ENCODE measurements around the gene DSG3.
"Not testable (repeated sequence)": the region's sequence is repeated elsewhere in the genome, so short reads cannot be mapped to it uniquely, and the experiment has no call there.

Gene DSG3

DNA sequence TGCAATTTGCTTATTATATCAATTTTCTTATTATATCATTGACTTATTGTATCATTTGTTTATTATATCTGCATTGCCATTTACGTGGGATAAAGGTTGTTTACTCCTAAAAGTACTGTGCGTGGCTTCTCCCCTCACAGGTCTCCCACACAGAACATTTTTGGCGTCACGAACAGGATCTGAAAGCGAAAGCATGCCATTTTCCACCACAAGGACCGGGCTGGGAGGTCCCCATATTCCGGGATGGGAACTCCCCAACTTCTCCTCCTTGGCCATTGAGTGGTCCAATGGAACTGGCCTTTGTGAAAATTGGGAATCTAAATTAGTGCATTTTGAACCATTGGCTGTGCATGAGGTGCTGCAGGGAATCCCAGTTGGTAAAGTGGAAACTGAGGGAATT is 45.6 kb downstream of the DSG3 start:
- DNase-seq = peak in 2 of 3 donors; percentile 11 to 22

DNA sequence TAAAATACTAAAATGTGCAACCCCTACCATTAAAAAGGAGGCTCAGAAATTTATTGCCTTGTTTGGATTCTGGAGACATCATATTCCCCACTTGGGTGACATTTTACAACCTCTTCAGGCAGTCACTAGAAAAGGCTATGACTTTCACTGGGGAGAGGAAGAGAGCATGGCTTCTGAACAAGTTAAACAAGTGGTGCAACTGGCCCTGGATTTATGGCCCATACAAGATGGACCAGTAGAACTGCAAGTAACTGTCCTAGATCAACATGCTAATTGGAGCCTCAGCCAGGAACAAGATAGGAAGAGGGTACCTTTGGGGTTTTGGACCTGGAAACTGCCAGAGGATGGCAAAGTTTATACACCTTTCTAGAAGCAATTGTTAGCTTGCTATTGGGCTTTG is 46.4 kb downstream of the DSG3 start:
- no peak for DNase-seq

DNA sequence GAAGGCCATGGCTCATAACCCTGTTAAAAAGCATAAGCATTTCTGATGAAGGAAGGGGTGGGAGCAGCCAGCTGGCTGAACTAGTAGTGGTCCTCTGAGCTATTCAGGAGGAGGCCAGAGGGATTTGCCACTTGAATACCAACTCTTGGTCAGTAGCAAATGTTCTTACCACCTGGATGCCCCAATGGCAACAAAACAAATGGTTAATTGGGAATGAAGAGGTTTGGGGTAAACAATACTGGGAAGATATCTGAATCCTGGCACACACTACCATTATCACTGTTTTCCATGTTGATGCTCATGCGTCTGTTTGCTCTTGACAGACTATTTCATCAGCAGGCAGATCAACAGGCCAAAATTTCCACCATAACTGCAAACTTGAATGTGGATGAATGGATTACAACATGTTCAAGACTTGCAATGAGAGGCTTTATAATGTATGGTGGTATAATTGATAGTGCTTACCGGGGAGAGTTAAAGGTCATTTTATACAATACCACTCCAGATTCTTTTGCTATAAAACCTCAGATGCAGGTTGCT is 47.2 kb downstream of the DSG3 start:
- not testable (repeated sequence) for DNase-seq

DNA sequence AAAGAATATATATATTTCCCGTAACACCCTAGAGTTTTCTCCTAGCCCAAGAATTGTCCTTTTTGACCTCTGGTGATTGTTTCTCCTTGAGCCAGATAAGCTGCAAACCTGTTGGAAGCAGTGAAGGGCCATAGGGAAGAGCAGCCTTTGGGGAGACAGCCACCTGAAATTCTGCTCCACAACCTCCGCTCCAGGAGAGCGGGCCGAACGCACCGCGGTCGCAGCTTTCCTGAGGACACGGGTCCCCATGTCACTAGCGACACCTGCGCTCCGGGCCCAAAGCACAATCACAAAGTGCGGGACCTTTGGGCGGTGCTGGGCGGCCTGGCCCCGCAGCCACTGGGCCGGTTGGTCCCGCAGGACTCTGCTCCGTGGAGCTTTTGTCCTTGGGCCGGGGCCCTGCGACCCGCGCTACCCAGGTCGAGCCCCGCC is 49.9 kb downstream of the DSG3 start:
- no peak for DNase-seq

DNA sequence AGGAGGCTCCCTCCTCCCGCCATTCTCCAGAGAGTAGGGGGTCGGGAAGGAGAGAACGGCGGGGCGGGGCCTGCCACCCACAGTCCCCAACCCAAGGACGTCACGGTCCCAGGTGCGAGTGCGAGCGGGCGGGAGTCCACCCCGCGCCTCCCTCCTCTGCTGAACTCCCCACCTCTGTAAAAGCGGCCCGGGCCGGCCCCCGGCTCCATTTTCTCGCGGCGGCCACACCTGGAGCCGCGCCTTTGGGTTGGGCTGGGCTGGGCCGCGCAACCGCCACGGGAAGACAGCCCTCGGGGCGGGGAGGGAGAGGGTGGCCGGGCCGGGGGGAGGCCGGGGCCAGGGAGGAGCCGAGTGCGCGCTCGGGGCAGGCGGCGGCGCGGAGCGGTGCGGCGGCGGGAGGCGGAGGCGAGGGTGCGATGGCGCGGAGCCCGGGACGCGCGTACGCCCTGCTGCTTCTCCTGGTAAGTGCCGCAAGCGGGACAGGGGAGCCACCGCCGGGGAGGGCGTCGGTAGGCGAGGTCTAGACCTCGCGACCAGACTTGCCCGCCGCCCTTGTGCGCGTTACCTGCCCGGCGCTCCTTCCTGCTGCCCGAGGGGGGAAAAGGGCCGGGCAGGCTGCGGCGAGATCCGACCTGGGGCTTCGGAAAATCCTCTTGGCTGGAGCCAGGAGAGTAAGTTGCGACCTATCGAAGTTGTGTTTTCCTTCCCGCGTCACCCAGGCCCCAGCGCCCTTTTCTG is 50.5 kb downstream of the DSG3 start, which contains the start of gene DSG2:
TSS of gene DSG2 (plus strand) at position 342 of the 738 bp plus-strand sequence. CDS start at position 417, 75 bp downstream.
- DNase-seq = peak in 2 of 3 donors; percentile 25 to 43

DNA sequence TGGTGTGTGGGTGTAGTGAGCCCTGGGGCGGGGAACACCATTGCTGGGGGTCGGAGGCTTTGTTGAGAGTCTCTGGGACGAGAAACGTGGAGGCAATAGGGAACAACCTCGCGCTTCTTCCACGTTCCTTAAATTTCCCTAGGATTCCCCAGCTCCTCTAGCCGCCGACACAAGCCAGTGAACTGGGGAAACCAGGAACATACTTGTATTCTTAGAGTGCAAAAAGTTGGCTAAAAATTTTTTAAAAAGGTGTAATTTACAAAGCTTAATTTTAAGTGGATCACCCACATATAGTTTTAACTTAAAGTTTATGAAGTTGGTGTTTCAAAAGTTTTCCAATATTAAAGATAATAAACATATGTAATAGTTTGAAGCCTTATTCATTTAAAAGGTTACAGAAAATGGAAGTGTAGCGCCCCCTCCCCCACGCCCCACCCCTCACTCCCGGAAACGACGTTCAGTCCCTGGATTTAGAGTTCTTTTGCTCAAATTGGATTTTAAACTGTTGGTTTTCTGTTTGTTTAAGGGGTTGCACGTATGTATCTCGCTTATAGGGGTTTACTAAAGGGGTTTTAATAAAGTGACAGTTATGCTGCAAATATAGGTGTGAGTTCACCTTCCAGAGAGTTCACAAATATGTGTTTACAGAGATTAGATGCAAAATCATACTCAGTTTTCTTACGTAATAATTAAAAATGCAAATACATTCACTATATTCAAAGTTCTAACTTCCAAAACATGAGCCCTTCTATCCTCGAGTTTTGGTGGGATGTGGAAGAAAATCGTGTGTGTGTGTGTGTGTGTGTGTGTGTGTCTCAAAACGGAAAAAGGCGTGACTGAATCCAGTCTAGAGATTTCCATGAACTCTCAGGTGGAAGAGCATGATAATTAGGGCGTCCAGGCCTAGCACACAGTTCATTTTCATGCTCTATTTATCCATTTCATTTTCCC is 51.3 kb downstream of the DSG3 start:
- peak; percentile 27 to 53 (median 35) for DNase-seq

DNA sequence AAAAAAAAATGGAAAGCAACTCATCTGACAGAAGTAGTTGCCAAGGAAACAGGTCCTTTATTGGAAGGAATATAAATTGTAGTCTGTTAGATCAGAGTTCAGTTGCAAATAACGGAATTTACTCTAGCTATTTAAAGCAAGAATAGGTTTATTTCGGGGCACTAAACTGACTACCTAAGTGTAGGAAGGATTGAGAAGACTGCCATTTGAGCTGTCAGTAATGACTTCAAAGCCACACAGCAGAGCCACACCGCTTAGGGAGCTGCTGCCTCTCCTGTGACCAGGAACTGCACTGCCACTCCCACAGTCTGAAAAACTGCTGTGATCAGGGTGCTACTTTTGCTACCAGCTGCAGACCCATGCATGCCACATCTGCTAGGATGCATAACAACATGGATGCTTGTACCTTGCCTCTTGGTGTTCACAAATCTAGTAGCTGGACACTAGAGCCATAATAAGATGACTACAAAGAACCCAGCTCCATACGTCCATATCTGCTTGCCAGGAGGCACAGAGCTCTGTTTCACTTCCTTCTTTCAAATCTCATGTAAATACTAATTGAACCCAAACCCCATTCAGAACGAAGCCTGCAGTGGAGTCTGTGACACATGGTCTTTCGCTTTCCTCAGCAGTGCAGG is 52.6 kb downstream of the DSG3 start:
- peak in 2 of 3 donors; percentile 21 to 24 for DNase-seq

DNA sequence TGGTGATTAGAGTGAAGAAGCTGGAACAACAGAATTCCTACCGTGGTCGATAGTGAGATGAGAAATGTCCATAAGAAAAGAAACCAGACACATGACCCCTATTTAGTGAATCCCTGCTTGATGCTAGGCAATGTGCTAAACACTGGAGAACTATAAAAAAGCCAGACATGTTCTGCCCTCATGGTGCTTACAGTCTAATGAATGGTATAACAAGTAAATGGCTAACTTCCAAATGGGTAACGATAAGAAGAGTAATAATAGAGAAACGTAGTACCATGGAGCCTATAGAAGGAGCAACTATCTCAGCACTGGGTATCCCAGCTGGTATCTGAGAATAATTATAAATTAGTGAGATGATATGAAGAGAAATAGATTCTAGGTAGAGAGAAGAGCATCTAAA is 55.5 kb downstream of the DSG3 start:
- DNase-seq = no peak

DNA sequence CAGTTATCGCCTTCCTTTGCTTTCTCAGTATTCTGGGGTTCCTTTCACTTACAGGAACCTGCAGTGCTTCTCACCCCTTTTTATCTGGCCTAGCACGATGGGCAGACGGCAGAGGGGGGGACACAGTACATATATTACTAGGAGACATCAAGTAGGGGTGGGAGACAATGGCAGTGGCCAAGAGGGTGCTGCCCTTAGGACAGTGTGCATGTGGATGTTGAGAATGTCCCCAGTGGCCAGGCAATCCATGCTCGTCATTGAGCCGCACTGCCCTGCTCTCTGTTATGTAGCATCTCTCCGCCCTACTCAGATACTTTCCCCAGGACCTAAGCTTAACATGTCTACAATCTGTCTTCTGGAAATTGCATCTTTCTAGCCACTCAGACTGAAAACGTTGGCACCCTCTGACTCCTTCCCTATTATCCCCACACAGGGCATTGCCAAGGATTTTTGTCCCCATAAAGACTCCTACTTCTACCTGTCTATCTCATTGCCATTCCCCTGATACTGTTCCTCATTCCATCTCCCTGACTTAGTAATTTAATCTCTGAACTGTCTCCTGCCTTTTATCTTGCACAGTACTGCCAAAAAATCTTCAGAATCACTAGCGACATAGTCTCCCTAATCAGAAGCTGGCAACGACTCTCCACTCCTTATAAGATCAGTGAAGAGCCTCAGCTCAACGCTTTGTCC is 57.1 kb downstream of the DSG3 start:
- no peak for DNase-seq

DNA sequence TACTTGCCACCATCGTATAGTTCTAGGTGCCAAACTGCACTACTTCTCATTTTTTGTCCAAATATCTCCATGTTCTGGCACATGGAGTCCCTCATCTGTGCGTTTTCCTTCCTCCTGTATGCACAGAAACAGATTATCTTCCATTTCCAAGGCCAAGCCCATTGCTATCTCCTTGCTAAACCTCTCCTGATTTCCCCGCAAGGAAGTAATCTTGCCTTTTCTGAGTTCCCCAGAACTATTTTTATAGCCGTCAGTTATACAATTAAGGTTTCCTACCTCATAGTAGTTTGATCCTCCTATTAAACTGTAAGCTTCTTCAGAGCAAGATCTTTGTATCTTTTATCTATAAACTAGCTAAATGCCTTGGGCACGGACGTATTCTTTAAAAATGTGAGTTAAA is 57.6 kb downstream of the DSG3 start:
- DNase-seq = no peak

DNA sequence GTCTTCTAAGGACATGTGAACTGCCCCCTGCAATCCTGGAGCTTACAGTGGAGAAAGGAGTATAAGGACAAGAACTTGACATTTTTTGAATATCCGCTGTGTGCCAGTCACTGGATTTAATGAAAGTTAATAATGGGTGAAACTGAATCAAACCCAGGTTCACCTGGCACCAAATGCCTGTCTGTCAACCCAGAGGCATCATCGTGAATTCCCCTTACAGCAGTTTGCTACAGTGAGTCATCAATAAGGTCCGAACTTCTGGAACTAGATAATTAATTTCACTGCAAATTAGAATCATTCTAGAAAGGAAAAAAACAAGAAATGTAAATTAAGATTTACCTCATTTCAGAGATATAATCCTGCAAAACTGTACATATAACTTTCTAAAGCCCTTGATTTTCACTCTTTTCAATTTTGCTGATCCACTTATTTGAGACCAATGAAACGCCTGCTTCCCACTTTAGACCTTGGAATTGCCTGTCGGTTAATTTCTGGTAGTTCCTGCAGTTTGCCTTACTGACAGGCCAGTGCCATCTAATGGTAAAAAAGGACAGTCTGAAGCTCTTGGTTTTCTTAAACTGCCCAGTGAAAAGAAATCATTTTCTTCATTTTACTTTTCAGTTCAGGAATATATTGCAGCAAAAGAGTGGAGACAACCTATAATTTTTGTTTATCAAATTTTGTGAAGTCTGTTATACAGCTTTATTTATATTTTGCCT is 58.6 kb downstream of the DSG3 start:
- DNase-seq = peak in 1 of 3 donors; percentile 22

DNA sequence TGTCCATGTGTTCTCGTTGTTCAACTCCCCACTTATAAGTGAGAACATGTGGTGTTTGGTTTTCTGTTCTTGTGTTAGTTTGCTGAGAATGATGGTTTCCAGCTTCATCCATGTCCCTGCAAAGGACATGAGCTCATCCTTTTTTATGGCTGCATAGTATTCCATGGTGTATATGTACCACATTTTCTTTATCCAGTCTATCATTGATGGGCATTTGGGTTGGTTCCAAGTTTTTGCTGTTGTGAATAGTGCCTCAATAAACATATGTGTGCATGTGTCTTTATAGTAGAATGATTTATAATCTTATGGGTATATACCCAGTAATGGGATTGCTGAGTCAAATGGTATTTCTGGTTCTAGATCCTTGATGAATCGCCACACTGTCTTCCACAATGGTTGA is 59.6 kb downstream of the DSG3 start:
- DNase-seq = not testable (repeated sequence)

DNA sequence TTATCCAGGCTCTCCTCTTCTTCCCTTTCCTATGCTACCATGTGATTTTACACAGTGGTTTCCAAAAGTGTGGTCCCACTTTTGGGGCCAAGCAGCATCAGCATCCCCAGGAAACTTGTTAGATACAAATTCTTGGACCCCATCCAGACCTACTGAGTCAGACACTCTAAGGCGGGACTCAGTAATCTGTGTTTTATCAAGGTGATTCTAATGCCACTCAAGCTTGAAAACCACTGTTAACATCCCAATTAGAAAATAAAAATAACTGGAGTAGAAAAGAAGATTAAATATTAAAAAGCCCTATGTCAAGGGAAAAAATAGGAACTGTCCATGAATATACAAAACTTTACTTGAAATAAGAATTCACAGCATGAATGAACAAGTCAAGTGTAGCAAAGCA is 61.2 kb downstream of the DSG3 start:
- no peak for DNase-seq

DNA sequence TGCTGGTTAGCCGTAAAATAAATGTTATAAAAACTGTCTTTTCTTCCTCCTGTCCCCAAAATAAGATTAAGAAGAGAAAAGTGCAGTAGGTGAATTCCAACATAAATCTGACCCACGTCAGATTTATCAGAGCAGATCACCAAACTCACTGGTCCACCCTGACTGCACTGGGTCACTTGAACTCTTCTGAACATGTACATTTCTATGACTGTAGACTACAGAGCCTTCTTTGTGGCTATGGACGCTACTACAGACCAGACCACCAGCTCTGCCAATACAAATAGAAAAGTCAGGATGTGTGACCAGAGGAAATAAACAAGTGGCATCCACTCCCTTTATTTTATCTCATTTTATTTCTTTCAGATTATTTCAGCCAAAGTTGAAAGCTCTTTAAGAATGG is 62.0 kb downstream of the DSG3 start:
- DNase-seq = no peak

DNA sequence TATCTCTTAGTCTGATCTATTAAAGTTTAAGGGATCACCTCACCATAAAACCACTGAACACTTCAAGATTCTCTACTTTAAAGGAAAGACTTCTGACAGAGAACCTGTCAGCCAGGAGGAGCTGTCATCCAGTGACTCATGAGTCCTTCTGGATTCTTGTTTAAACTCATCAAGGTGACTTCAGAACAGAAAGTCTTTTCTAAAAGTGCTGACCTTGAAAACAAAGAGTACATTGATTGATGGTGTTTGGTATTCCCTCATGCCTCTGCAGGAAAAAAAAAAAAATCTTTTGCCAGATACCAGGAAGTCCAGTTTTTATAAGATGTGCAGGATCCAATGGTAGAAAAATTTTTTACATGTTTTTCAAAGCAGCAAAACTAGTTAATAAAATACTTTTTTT is 62.8 kb downstream of the DSG3 start:
- DNase-seq = no peak

DNA sequence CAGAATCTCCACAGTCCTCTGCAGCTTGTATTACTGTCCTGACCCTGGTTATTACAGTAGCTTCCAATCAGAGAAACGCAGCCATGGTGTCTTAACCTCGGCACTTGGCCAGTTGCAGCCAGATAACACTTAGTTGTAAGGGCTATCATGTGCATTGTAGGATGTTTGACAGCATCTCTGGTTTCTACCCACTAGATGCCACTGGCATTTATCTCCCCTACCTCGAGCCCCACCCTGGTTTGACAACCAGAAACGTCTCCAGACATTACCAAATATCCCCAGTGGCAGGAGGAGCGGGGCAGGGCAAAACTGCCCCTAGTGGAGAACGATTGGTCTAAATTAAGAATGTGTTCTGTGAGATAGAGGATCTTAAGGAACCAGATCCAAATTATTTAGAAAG is 63.6 kb downstream of the DSG3 start:
- DNase-seq = no peak

DNA sequence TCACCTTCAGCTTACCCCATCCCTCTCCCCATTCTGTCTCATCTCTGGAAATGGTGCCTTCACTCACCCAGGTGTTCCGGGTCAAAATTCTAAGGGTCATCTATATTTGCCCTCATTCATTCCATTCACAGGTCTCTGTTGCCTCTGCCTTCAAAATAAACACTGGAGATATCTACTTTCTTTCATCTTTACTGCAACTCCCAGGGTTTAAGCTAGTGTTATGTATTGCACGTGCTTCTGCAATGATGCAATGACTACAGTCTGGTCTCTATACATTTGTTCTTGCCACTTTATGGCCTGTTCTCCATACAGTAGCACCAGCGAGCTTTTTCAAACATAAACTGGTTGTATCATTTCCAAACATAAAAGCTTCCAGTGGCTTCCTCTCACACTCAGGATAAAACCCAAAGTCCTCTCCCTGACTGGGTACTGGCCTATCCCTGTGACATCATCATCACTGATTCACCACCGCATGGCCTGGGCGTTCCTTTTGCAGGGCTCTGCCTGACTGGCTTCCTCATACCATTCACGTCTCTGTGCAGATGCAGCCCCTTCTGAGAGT is 64.7 kb downstream of the DSG3 start:
- DNase-seq = peak; percentile 72 to 75 (median 75)

DNA sequence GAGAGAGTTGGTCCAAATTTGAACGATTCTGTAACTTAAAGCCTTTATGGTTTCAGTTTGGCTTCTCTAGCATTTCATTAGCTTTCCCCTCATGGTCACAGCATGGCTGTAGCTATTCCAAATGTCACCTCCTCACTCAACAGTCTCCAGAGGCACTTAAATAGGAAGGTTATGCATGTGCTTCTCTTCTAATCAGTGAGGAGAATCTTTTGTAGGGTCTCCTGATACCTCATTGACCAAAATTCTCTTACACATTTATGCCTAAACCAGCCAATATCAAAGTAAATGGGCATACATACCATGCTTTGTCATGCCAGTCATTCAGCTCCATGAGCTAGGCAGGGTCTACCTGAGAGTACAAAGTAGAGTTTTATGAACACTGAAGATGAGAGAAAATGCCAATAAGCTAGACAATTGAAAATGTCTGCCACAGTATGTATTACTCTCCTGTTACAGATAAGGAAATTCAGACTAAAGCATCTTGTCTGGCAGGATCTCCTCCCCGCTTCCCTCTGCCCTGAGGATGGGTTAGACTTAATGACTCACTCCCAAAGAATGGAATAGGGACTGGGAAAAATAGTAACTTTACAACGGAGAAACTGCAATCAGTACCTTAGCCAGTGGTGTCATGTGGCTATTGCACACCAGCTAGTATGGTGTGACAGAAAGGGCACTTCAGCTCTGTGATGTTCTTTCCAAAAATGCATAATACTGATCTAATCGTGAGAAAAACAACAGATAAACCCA is 65.8 kb downstream of the DSG3 start:
- no peak for DNase-seq

DNA sequence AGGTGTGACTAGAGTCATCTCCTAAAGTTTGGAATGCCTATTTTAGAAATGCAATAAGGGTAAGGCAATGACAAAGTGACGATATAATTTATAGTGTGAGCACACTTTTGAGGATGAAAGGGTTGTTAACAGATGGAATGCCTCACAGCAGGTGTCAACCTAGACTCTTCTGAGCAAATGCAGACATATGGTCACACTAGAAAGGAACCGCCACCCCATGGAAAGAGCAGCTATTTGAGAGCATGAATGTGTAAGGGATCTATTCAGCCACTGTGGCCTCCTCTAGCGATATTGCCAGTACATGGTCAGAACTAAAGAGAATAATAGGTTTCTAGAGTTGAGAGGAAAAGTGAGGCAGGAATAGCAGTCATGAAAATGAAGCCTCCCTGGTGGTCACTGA is 68.9 kb downstream of the DSG3 start:
- DNase-seq = no peak

DNA sequence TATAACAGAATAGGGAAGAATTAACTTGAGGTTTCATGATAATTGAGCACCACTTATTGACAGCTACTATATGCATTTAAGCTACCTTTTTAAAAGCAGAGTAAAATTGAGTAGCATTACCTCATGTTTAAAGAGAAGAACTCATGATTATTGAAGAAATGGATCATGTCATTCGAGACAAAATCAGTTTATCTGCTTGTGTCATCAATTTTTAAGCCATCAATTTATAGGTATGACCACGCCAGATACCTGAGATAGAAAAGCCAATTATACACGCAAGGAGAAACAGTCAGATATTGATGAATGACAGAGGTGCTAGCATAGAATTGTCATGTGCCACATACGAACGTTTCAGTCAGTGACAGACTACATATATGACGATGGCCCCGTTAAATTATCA is 78.8 kb downstream of the DSG3 start:
- no peak for DNase-seq
